AG04449 (cell line): ENCODE measurements around the gene SH2D2A.

Source experiments
- CTCF ChIA-PET: fragments of 350-600 bp; formaldehyde crosslinking; extraction: SDS; loops from one replicate; lab custom pipeline; 2021; ENCODE audit warnings: antibody characterized with exemption; lab: Yijun Ruan, JAX
- POLR2A ChIA-PET: fragments of 400-600, 350-600 bp; formaldehyde crosslinking; extraction: SDS; loops from one replicate; lab custom pipeline; 2020; ENCODE audit warnings: antibody characterized with exemption, inconsistent platforms; lab: Yijun Ruan, JAX
- DNase-seq: peaks from one replicate; pipeline ENCODE4 v3.0.0-alpha.2; 2010; ENCODE audit warnings: low read depth, low spot score
- H3K4me3 ChIP-seq: 2 replicates; pipeline ENCODE4 v1.5.1; 2011; ENCODE audit warnings: low read depth, mild to moderate bottlenecking, control low read depth, low read length
- TF ChIP-seq, protein P1 (sequence below): IDR thresholded peaks from one replicate; pipeline ENCODE4 v1.5.1; 2011; ENCODE audit warnings: mild to moderate bottlenecking, moderate library complexity, low read length, control low read depth, inconsistent platforms; ENCODE audit not compliant: insufficient read depth; ENCODE audit errors: missing control alignments

SH2D2A gene

DNA sequence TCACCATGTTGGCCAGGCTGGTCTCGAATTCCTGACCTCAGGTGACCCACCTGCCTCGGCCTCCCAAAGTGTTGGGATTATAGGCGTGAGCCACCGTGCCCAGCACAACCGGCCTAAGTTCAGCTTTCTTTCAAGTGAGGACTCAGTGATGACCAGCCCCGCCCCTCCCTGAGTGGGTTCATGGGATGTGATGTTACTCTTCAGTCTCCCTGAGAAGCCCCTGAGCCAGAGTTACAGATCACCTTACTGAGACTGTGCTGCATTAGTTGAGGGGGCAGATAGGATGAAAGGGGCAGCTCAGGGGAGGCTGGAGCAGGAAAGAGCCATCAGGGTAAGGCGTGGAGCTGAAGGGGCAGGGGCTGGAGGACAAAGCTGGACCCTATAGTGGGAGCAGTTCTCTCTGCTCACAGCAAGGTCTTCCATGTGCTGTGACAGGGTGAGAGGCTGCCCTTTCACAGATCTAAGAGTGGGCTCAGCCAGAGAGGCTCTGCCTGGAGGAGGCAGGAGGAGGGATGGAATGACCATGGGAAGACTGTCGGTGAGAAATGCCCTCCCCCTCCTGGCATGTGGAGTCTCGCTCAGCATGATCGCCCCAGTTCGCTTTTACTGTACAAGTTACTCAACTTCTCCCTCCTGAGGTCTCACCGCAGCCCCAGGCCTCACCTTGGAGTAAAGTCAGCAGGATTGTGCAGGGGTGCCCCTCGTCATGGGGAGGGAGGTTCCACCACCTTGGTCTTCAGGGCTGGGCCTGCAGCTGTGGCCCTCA, 13.4 kb downstream of the SH2D2A start:
- H3K4me3 ChIP-seq: no peak overlapping the region
- TF ChIP-seq, protein P1, sequence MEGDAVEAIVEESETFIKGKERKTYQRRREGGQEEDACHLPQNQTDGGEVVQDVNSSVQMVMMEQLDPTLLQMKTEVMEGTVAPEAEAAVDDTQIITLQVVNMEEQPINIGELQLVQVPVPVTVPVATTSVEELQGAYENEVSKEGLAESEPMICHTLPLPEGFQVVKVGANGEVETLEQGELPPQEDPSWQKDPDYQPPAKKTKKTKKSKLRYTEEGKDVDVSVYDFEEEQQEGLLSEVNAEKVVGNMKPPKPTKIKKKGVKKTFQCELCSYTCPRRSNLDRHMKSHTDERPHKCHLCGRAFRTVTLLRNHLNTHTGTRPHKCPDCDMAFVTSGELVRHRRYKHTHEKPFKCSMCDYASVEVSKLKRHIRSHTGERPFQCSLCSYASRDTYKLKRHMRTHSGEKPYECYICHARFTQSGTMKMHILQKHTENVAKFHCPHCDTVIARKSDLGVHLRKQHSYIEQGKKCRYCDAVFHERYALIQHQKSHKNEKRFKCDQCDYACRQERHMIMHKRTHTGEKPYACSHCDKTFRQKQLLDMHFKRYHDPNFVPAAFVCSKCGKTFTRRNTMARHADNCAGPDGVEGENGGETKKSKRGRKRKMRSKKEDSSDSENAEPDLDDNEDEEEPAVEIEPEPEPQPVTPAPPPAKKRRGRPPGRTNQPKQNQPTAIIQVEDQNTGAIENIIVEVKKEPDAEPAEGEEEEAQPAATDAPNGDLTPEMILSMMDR: no peak
- ChIA-PET CTCF (interaction anchor here (0.7 to 29.3 kb wide), 13 partner anchors 10 to 144 kb away, joined by 3 to 476 read pairs (median 14); partner anchors contain the start of genes INSRR, ISG20L2, LRRC71 and METTL25B), POLR2A (no interaction called here)
- no peak for DNase-seq

DNA sequence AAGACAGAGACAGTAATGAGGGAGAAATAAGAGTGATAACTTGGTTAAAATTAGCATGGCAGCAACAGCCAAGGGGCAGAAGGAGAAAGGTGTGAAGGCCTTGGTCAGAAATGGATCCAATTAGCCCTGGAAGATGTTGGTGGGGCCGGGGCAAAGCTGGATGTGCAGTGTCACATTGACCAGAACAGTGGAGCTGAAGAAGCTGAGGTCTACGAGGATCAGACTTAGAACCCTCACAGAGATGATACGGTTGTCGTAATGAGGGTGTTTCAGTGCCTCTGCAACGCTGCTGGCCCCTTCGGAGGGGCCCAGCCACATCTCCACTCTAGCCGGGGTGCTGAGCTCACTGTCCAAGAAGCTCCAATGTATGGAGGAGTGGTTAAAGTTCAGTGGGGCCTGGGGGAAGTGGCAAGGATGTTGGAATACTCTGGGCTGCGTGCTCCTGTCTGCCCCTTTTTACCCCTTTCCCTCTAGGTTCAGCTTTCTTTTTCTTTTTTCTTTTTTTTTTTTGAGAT, 14.2 kb downstream of the SH2D2A start:
- H3K4me3 ChIP-seq: no peak overlapping the region
- TF ChIP-seq, protein P1: no peak
- DNase-seq: no peak
- POLR2A ChIA-PET: interaction anchor here (1.5 kb wide), 1 partner anchor 10 kb away, joined by 3 read pairs; no protein-coding TSS in a partner anchor
- CTCF ChIA-PET: interaction anchor here (0.5 to 29.3 kb wide), 16 partner anchors 11 to 143 kb away, joined by 3 to 476 read pairs (median 10); partner anchors contain the start of genes INSRR, ISG20L2, LRRC71 and METTL25B

DNA sequence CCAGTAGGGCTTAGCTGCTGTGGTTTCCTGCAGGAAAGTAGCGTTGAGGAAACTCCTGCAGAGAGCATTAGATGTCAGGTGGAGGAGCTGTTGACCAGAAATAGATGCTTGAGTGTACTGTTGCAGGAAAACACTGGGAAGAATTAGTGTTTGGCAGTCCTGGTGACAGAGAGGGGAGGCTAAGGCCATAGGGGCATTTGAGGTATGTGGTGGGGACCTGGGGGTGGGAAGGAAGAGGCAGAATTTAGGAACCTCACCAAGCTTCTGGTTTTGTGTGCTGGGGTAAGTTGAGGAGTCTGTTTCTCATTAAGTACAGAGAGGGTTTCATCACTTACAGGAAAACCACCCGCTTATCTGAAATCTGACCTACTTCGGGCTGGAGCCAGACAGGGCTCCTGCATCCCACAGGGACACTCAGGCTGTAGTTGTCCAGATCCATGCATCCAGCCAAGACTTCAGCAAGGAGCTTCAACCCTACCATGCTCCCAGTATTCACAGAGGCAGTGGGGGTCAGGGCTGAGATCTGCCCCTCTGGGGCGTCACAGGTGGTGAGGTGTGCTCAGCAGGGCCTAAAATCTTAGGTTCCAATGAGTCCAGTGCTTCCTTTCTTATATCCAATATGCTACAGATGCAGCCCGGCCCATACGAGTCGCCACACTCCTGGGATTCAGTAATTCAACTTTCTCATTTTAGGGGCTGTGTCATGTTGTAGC, 15.1 kb downstream of the SH2D2A start:
- ChIA-PET CTCF (interaction anchor here (0.8 to 29.3 kb wide), 25 partner anchors 10 to 125 kb away, joined by 3 to 476 read pairs (median 7); partner anchors contain the start of genes INSRR, ISG20L2, LRRC71 and METTL25B), POLR2A (interaction anchor here (0.6 to 1.5 kb wide), 4 partner anchors 11 to 75 kb away, joined by 3 to 4 read pairs (median 4); no protein-coding TSS in a partner anchor)
- TF ChIP-seq, protein P1: peak; percentile 58
- H3K4me3 ChIP-seq: no peak overlapping the region
- peak; percentile 87 for DNase-seq

DNA sequence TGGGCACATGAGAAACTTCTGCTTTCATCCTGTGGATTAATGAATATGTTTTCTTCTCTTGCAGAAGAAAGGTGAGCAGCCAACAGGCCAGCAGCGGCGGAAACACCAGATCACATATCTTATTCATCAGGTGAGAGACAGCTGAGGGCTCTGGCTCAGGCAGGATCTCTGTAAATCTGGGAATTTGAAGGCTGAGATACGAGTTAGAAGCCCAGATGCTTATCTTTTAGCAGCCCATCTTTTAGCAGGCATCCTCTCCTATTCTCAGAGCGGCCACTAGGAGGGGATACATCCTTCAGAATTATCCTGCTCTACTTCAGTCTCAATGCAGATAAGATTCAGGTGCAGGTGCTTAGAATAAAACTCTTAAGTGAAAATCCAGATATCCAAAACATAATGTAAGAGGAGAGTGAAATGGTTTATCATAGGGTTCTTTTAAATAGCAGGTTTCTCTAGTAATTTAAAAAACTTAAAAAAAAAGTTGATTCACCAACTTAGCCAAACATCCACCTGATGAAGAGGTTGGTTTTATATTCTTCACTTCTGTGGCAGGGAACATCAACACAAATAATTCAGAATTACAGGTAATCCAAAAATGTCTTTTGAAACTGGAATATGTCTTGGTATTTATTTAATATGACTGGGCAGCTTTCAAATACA, 19.3 kb downstream of the SH2D2A start:
- H3K4me3 ChIP-seq: no peak overlapping the region
- ChIA-PET POLR2A (no interaction called here), CTCF (interaction anchor here (0.6 to 29.3 kb wide), 31 partner anchors 9 to 227 kb away, joined by 3 to 476 read pairs (median 8); partner anchors contain the start of genes HDGF, INSRR, ISG20L2 and LRRC71)
- TF ChIP-seq, protein P1: peak; percentile 73
- DNase-seq: no peak

DNA sequence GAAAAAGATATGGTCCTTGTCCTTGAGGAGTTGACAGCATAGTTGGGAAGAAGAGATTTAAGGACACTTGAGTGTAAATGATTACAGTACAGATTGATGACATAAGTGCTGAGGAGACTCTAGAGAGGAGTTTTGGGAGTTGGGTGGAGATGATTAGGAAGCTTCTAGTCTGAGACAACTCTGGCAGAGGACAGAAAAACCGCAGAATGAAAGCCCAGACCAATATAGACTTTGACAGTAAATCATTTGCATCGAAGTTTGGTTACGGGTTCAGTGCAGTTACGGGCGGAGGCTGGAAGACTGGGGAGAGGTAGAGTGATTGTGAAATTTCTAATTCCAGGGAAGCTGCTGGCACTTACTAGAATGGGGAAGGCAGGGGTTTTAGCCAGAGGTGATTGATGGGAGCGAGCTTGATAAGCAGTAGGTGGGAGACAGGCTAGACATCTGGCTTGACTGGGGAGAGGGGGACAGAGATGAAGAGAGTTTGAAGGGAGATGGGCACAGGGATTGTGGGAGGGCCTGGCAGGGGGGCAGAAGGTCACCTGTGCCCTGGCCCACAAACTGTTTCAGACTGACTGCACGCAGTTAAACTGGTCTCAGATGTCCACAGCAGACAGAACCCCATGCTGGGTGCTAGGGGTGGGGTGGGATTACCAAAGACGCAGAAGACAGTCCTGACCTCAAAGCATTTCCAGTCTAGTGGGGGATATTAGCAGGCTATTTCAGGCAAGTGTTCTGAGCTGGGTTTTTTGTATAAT, 20.1 kb downstream of the SH2D2A start:
- ChIA-PET POLR2A (interaction anchor here (0.7 kb wide), 1 partner anchor 84 kb away, joined by 3 read pairs; no protein-coding TSS in a partner anchor), CTCF (interaction anchor here (0.6 to 29.3 kb wide), 31 partner anchors 8 to 137 kb away, joined by 3 to 476 read pairs (median 8); partner anchors contain the start of genes HDGF, INSRR, ISG20L2 and LRRC71)
- H3K4me3 ChIP-seq: no peak overlapping the region
- no peak for DNase-seq
- TF ChIP-seq, protein P1: no peak
